ENCODE results near the gene ADRA2B.

DNA sequence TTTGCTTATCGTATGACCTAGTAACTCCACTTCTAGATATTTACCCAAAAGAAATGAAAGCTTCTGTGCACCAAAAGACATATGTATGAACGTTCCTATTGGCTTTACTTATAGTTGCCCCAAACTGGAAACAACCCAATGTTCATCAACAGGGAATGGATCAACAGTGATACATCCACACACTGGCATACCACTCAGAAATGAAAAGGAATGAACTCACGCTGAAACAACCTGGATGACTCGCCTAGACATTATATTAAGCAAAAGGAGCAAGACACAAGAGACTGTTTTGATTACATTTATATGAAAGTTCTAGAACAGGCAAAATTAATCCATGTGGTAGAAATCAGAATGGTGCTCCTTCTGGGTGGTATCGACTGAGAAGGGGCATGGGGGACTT lies 18.9 kb downstream of the ADRA2B start:
- TF ChIP-seq, protein P1, sequence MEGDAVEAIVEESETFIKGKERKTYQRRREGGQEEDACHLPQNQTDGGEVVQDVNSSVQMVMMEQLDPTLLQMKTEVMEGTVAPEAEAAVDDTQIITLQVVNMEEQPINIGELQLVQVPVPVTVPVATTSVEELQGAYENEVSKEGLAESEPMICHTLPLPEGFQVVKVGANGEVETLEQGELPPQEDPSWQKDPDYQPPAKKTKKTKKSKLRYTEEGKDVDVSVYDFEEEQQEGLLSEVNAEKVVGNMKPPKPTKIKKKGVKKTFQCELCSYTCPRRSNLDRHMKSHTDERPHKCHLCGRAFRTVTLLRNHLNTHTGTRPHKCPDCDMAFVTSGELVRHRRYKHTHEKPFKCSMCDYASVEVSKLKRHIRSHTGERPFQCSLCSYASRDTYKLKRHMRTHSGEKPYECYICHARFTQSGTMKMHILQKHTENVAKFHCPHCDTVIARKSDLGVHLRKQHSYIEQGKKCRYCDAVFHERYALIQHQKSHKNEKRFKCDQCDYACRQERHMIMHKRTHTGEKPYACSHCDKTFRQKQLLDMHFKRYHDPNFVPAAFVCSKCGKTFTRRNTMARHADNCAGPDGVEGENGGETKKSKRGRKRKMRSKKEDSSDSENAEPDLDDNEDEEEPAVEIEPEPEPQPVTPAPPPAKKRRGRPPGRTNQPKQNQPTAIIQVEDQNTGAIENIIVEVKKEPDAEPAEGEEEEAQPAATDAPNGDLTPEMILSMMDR (IDR thresholded peaks at IDR 0.05), result no peak
- no peak for TF ChIP-seq POLR2A (IDR thresholded peaks at IDR 0.05)
